ENCODE measurements around the gene PLEKHH1. TPM values are rescaled to one million over a fixed set of nuclear protein-coding genes. Genes with fewer than 3 reads are reported as not detected.
"Not testable (repeated sequence)": the region's sequence is repeated elsewhere in the genome, so short reads cannot be mapped to it uniquely, and the experiment has no call there.

The PLEKHH1 gene
- total RNA-seq, 1 donor from 2014 or later, result 2.9 TPM

- no peak for DNase-seq (ENCODE audit: low spot score)
- no peak for ATAC-seq
Observed at GRCh38 chr14:67579636-67580035, 46.5 kb downstream of the PLEKHH1 start.

- ATAC-seq (no peak), DNase-seq (ENCODE audit: low spot score) (no peak)
Observed at GRCh38 chr14:67580336-67581171, 47.5 kb downstream of the PLEKHH1 start.

GRCh38 chr14:67581643-67582042 is 48.6 kb downstream of the PLEKHH1 start:
- no peak for ATAC-seq
- DNase-seq (ENCODE audit: low spot score), result no peak

GRCh38 chr14:67582061-67582460 is 49.0 kb downstream of the PLEKHH1 start:
- no peak for DNase-seq (ENCODE audit: low spot score)
- ATAC-seq, result no peak

GRCh38 chr14:67583711-67584644 is 50.9 kb downstream of the PLEKHH1 start:
- DNase-seq (ENCODE audit: low spot score) (no peak), ATAC-seq (peak; percentile 94)

GRCh38 chr14:67584978-67585377 is 51.9 kb downstream of the PLEKHH1 start:
- ATAC-seq, result no peak

GRCh38 chr14:67586369-67586768 is 53.3 kb downstream of the PLEKHH1 start:
- ATAC-seq, result peak; percentile 8

More at GRCh38 chr14:67584978-67585377, 51.9 kb downstream of the PLEKHH1 start:
- no peak for DNase-seq (ENCODE audit: low spot score)

GRCh38 chr14:67589204-67589770 is 56.2 kb downstream of the PLEKHH1 start:
- ATAC-seq, result peak; percentile 68
- no peak for DNase-seq (ENCODE audit: low spot score)

More at GRCh38 chr14:67586369-67586768, 53.3 kb downstream of the PLEKHH1 start:
- DNase-seq (ENCODE audit: low spot score), result no peak

GRCh38 chr14:67593650-67594049 is 60.6 kb downstream of the PLEKHH1 start:
- peak; percentile 40 for ATAC-seq
- not testable (repeated sequence) for DNase-seq (ENCODE audit: low spot score)

- DNase-seq (ENCODE audit: low spot score) (no peak), ATAC-seq (no peak)
Observed at GRCh38 chr14:67595392-67595791, 62.3 kb downstream of the PLEKHH1 start.

- ATAC-seq, result peak; percentile 97
- DNase-seq (ENCODE audit: low spot score), result peak; percentile 92
Observed at GRCh38 chr14:67599698-67600561, 66.8 kb downstream of the PLEKHH1 start, which contains the start of gene PIGH. Gene PIGH (minus strand): TSS chr14:67600268. CDS start chr14:67600203, 65 bp downstream.

GRCh38 chr14:67600562-67600974 is 67.5 kb downstream of the PLEKHH1 start:
- not testable (repeated sequence) for ATAC-seq; DNase-seq (ENCODE audit: low spot score)

GRCh38 chr14:67602076-67602475 is 69.0 kb downstream of the PLEKHH1 start:
- no peak for ATAC-seq

GRCh38 chr14:67602995-67603545 is 70.0 kb downstream of the PLEKHH1 start:
- ATAC-seq (no peak), DNase-seq (ENCODE audit: low spot score) (no peak)

More at GRCh38 chr14:67602076-67602475, 69.0 kb downstream of the PLEKHH1 start:
- DNase-seq (ENCODE audit: low spot score), result no peak

GRCh38 chr14:67607646-67608045 is 74.6 kb downstream of the PLEKHH1 start:
- DNase-seq (ENCODE audit: low spot score) (no peak), ATAC-seq (no peak)

- DNase-seq (ENCODE audit: low spot score) (no peak), ATAC-seq (no peak)
Observed at GRCh38 chr14:67609642-67610310, 76.7 kb downstream of the PLEKHH1 start.

- no peak for ATAC-seq
- no peak for DNase-seq (ENCODE audit: low spot score)
Observed at GRCh38 chr14:67610491-67610890, 77.4 kb downstream of the PLEKHH1 start.

GRCh38 chr14:67618617-67619063 is 85.5 kb downstream of the PLEKHH1 start:
- DNase-seq (ENCODE audit: low spot score), result no peak
- ATAC-seq, result peak; percentile 16

Measured in left lobe of liver (tissue), 2 donors.